Measurements from ENCODE around the gene CDC42SE2. TPM values are rescaled to one million over a fixed set of nuclear protein-coding genes. Genes with fewer than 3 reads are reported as not detected.

CDC42SE2 gene, protein sequence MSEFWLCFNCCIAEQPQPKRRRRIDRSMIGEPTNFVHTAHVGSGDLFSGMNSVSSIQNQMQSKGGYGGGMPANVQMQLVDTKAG
- total RNA-seq, result 51.6 and 73.2 TPM in 2 replicates

DNA sequence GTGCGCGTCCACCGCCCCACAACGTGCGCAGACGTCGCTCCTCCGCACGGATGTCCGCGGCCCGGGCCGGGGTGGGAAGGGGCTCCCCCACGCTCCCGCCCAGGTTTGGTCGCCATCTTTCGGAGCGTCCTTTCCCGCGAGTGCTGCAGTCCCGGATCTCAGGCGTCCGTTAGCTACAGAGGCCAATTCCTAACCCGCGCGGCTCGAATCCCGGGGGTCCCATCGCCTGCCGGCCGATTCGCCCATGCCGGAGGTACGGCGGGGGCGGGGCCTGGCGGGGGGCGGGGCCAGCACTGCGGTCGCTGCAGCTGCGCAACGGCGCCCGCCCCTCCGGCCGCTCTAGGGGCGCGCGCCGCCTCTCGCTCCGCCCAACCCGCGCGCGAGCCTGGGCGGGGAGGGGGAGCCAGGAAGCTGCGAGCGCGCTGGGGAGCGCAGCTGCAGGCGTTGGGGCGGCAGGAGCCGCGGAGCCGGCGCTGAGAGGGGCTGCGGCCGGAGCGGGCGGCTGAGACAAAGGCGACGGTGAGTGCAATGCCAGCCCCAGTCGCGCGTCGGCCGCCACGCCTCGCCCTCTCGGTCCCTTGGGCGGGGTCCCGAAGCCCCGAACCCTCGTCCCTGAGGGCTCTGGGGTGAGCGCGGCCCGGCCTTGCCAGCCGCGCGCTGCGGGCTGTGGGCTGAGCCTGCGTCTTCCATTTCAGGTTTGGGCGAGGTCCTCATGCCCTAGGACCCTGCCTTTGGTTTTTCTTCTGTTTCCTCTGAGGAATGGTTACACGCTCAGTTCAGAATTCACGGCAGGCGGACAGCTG is at the start of gene CDC42SE2:
Gene CDC42SE2 (plus strand): TSS at position 406 of the 803 bp plus-strand sequence. CDS start 95,441 bp downstream, outside the sequence.
- DNase-seq (ENCODE audit: low read depth) (peak; percentile 61), FAIRE-seq (no peak)
- no peaks in the 10 kb centered on the region for H3K36me3 ChIP-seq (ENCODE audit: control insufficient read depth, insufficient read depth, low read length)
- H3K4me3 ChIP-seq (ENCODE audit: low read depth, low read length), result peak within 1 kb of the TSS; percentile 98
- H3K27me3 ChIP-seq (ENCODE audit: control insufficient read depth, insufficient read depth, low read length), result no peaks in the 10 kb centered on the region
- TF ChIP-seq, protein P1, sequence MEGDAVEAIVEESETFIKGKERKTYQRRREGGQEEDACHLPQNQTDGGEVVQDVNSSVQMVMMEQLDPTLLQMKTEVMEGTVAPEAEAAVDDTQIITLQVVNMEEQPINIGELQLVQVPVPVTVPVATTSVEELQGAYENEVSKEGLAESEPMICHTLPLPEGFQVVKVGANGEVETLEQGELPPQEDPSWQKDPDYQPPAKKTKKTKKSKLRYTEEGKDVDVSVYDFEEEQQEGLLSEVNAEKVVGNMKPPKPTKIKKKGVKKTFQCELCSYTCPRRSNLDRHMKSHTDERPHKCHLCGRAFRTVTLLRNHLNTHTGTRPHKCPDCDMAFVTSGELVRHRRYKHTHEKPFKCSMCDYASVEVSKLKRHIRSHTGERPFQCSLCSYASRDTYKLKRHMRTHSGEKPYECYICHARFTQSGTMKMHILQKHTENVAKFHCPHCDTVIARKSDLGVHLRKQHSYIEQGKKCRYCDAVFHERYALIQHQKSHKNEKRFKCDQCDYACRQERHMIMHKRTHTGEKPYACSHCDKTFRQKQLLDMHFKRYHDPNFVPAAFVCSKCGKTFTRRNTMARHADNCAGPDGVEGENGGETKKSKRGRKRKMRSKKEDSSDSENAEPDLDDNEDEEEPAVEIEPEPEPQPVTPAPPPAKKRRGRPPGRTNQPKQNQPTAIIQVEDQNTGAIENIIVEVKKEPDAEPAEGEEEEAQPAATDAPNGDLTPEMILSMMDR (IDR thresholded peaks at IDR 0.05; ENCODE audit: insufficient read depth, low read length, severe bottlenecking), result no peak

DNA sequence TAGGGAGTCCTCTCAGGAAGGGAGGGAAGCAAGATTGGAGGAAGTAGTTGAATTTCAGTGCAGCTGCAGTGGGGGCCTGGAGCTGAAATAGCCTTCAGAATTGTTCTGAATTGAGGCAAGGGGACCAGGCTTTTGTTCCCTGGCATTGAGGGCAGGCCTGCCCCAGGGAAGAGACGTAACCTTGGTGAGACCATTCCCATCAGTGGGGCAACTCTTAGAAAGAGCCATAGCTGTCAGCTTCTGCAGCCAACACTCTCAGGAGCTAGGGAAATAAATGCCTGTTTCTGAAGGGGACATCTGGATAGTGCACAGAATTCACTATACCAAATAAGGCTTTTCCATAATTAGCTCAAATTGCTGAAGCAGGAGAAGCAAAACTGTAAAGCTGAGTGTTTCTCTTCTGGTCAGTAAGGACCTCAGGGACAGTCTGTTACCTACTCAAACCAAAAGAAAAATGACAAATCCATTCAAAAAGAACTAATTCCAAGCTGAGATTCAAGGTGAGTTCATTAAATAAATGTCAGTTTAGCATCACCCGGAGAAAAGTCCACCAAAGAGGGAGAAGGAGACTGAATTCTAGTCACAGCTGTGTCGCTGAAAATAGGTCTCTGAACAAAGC is 49.1 kb upstream of the CDC42SE2 start:
- DNase-seq (ENCODE audit: low read depth) (no peak), FAIRE-seq (no peak)
- Histone ChIP-seq H3K36me3 (ENCODE audit: control insufficient read depth, insufficient read depth, low read length) (no peaks in the 10 kb centered on the region), H3K4me3 (ENCODE audit: low read depth, low read length) (no peak overlapping the region), H3K27me3 (ENCODE audit: control insufficient read depth, insufficient read depth, low read length) (no peaks in the 10 kb centered on the region)
- TF ChIP-seq, protein P1 (IDR thresholded peaks at IDR 0.05; ENCODE audit: insufficient read depth, low read length, severe bottlenecking), result no peak

DNA sequence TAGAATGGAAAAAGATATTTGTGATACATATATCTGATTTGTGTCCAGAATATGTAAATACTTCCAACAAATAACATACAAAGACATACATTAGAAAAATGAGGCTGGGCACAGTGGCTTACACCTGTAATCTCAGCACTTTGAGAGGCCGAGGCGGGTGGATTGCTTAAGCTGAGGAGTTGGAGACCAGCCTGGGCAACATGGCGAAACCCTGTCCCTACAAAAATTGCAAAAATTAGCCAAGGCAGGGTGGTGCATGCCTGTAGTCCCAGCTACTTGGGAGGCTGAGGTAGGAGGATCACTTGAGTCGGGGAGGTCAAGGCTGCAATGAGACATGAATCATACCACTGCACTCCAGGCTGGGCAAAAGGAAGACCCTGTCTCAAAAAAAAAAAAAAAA is 46.1 kb upstream of the CDC42SE2 start:
- TF ChIP-seq, protein P1 (IDR thresholded peaks at IDR 0.05; ENCODE audit: insufficient read depth, low read length, severe bottlenecking), result no peak
- DNase-seq (ENCODE audit: low read depth) (no peak), FAIRE-seq (no peak)
- H3K27me3 ChIP-seq (ENCODE audit: control insufficient read depth, insufficient read depth, low read length), result no peaks in the 10 kb centered on the region
- no peak overlapping the region for H3K4me3 ChIP-seq (ENCODE audit: low read depth, low read length)
- no peaks in the 10 kb centered on the region for H3K36me3 ChIP-seq (ENCODE audit: control insufficient read depth, insufficient read depth, low read length)

DNA sequence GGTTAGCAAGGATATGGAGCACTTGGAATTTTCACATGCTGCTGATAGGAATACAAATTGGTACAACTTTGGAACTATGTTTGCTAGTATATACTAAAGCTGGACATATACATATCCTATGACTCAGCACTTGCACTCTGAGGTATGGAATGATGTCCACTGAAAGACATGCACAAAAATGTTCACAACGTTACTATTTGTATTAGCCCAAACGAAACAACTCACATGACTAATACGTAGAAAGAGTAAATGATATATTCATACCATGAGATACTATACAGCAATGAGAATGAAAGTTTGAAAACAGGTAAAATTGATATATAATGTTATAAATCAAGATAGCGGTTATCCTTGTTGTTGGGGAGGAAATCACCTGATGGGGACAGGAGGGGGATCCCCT is 45.5 kb upstream of the CDC42SE2 start:
- TF ChIP-seq, protein P1 (IDR thresholded peaks at IDR 0.05; ENCODE audit: insufficient read depth, low read length, severe bottlenecking), result no peak
- Histone ChIP-seq H3K36me3 (ENCODE audit: control insufficient read depth, insufficient read depth, low read length) (no peaks in the 10 kb centered on the region), H3K4me3 (ENCODE audit: low read depth, low read length) (no peak overlapping the region), H3K27me3 (ENCODE audit: control insufficient read depth, insufficient read depth, low read length) (no peaks in the 10 kb centered on the region)
- peak; percentile 81 for DNase-seq (ENCODE audit: low read depth)
- no peak for FAIRE-seq

DNA sequence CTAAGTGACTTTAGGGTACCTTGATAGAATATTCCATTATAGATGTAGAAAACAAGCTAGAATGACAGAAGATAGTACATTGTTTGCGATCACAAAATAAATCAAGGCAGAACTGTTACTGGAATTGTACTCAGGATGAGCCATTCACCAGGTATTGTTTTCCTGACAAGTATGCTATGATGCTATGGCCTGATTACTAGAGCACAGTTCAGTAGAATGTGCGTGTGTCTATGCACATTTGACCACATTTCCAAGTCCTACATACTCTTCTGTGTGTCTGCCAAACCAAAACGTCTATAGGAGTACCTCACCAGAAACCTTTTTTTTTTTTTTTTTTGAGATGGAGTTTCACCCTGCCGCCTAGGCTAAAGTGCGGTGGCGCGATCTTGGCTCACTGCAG is 43.3 kb upstream of the CDC42SE2 start:
- H3K4me3 ChIP-seq (ENCODE audit: low read depth, low read length), result no peak overlapping the region
- no peaks in the 10 kb centered on the region for H3K27me3 ChIP-seq (ENCODE audit: control insufficient read depth, insufficient read depth, low read length)
- no peaks in the 10 kb centered on the region for H3K36me3 ChIP-seq (ENCODE audit: control insufficient read depth, insufficient read depth, low read length)
- TF ChIP-seq, protein P1 (IDR thresholded peaks at IDR 0.05; ENCODE audit: insufficient read depth, low read length, severe bottlenecking), result no peak
- DNase-seq (ENCODE audit: low read depth) (no peak), FAIRE-seq (no peak)
